GM23338 (cell line): ENCODE results near the gene SYMPK. TPM values are rescaled to one million over a fixed set of nuclear protein-coding genes. Genes with fewer than 3 reads are reported as not detected.

ENCODE experiments used
- ATAC-seq: fragments of 200-7000 bp; cut with Tn5 transposase; 3 replicates; pipeline ENCODE4 v1.9.1; 2020
- DNase-seq: peaks from one replicate; pipeline ENCODE4 v3.0.0-alpha.2; 2015; ENCODE audit warnings: low spot score
- H2AFZ ChIP-seq: fragments of 200-600 bp; sonication (generic); 2 replicates; pipeline ENCODE4 v1.8.0; 2016; ENCODE audit warnings: antibody characterized with exemption, mild to moderate bottlenecking, moderate library complexity
- H3F3A ChIP-seq: fragments of 200-600 bp; sonication (generic); replicated peaks from 2 replicates; pipeline ENCODE4 v1.8.0; 2017; ENCODE audit warnings: antibody characterized with exemption, mixed run types, low read depth
- H3K27ac ChIP-seq: fragments of 200-600 bp; sonication (generic); 2 replicates; pipeline ENCODE4 v1.6.1; 2016; ENCODE audit warnings: low read depth
- H3K27me3 ChIP-seq: fragments of 200-600 bp; sonication (generic); 2 replicates; pipeline ENCODE4 v1.8.0; 2016; ENCODE audit warnings: mild to moderate bottlenecking, mixed run types, moderate library complexity; ENCODE audit not compliant: insufficient read depth
- H3K36me3 ChIP-seq: fragments of 200-600 bp; sonication (generic); 2 replicates; pipeline ENCODE4 v1.8.0; 2016; ENCODE audit warnings: mild to moderate bottlenecking; ENCODE audit not compliant: insufficient read depth
- H3K4me1 ChIP-seq: fragments of 200-600 bp; sonication (generic); 2 replicates; pipeline ENCODE4 v1.8.0; 2016; ENCODE audit warnings: mild to moderate bottlenecking, moderate library complexity; ENCODE audit not compliant: insufficient read depth
- H3K4me2 ChIP-seq: fragments of 200-600 bp; sonication (generic); 2 replicates; pipeline ENCODE4 v1.7.1; 2017; ENCODE audit warnings: mixed run types
- H3K4me3 ChIP-seq: fragments of 200-600 bp; sonication (generic); 2 replicates; pipeline ENCODE4 v1.6.1; 2016; ENCODE audit warnings: mixed run types
- H3K79me2 ChIP-seq: fragments of 200-600 bp; sonication (generic); replicated peaks from 2 replicates; pipeline ENCODE4 v1.8.0; 2017; ENCODE audit warnings: mild to moderate bottlenecking; ENCODE audit not compliant: insufficient read depth
- H3K9me2 ChIP-seq: fragments of 200-600 bp; sonication (generic); 2 replicates; pipeline ENCODE4 v1.8.0; 2017; ENCODE audit not compliant: insufficient read depth
- H4K20me1 ChIP-seq: fragments of 200-600 bp; sonication (generic); replicated peaks from 2 replicates; pipeline ENCODE4 v1.8.0; 2017; ENCODE audit warnings: mild to moderate bottlenecking; ENCODE audit not compliant: insufficient read depth
- H3K27ac Mint-ChIP-seq: 2 replicates; pipeline ENCODE4 v1.8.0; 2020; ENCODE audit warnings: inconsistent platforms, mild to moderate bottlenecking, moderate library complexity, mixed read lengths
- H3K27me3 Mint-ChIP-seq: 3 replicates; pipeline ENCODE4 v1.8.0; 2022; ENCODE audit warnings: low read depth, mild to moderate bottlenecking, moderate library complexity, mixed read lengths, inconsistent platforms; ENCODE audit not compliant: insufficient read depth, poor library complexity
- H3K36me3 Mint-ChIP-seq: 3 replicates; pipeline ENCODE4 v1.8.0; 2021; ENCODE audit warnings: low read depth, mild to moderate bottlenecking, inconsistent platforms, moderate library complexity, mixed read lengths
- H3K4me1 Mint-ChIP-seq: 3 replicates; pipeline ENCODE4 v1.8.0; 2020; ENCODE audit warnings: mild to moderate bottlenecking, inconsistent platforms, mixed read lengths
- H3K4me3 Mint-ChIP-seq: 3 replicates; pipeline ENCODE4 v1.8.0; 2021; ENCODE audit warnings: moderate library complexity, mild to moderate bottlenecking, inconsistent platforms, mixed read lengths
- H3K9me3 Mint-ChIP-seq: 3 replicates; pipeline ENCODE4 v1.8.0; 2020; ENCODE audit warnings: moderate library complexity, mild to moderate bottlenecking, inconsistent platforms, mixed read lengths
- CREB1 ChIP-seq: fragments of 250-450 bp; sonication (Bioruptor Pico); IDR thresholded peaks from 2 replicates; pipeline ENCODE4 v1.5.0; 2020; ENCODE audit warnings: low read depth, mild to moderate bottlenecking, moderate library complexity
- EZH2 ChIP-seq: fragments of 200-600 bp; sonication (generic); IDR thresholded peaks from one replicate; pipeline ENCODE4 v1.8.0; 2017; ENCODE audit warnings: antibody characterized with exemption, mild to moderate bottlenecking, low read depth; ENCODE audit not compliant: unreplicated experiment
- JUNB ChIP-seq: IDR thresholded peaks from one replicate; pipeline ENCODE4 v1.6.1; 2016; ENCODE audit warnings: antibody characterized with exemption; ENCODE audit not compliant: unreplicated experiment
- NANOG ChIP-seq: IDR thresholded peaks from 2 replicates; pipeline ENCODE4 v1.6.1; 2016; ENCODE audit warnings: antibody characterized with exemption, borderline replicate concordance
- POLR2AphosphoS5 ChIP-seq: IDR thresholded peaks from 2 replicates; pipeline ENCODE4 v1.6.1; 2016; ENCODE audit warnings: antibody characterized with exemption, low read depth
- STAT1 ChIP-seq: IDR thresholded peaks from one replicate; pipeline ENCODE4 v1.6.1; 2016; ENCODE audit warnings: antibody characterized with exemption; ENCODE audit not compliant: unreplicated experiment
- ZNF331 ChIP-seq: fragments of 250-450 bp; sonication (Bioruptor Pico); IDR thresholded peaks from 2 replicates; pipeline ENCODE4 v1.5.0; 2020; ENCODE audit warnings: low read depth, mild to moderate bottlenecking, moderate library complexity
- polyA plus RNA-seq: library from polyadenylated mRNA; unstranded; fragments of >200 nt; fragmentation: Nextera tagmentation; extraction: Ambion mirVana; gene quantifications from 2 replicates; pipeline ENCODE4 v1.2.1, GENCODE V29; 2016
- total RNA-seq: library from RNA; depleted of rRNA; stranded (reverse); fragments of >200 nt; shearing (Covaris generic); gene quantifications from 2 replicates; pipeline ENCODE4 v1.2.3, GENCODE V29; 2014
- TF ChIP-seq, protein P1 (sequence below): fragments of 250-450 bp; sonication (Bioruptor Pico); IDR thresholded peaks from 2 replicates; pipeline ENCODE4 v1.5.0; 2020; ENCODE audit warnings: mild to moderate bottlenecking, moderate library complexity
- TF ChIP-seq, protein P2 (sequence below), 2 experiments: fragments of 200-600 bp in 1 of 2; sonication (generic) in 1 of 2; conservative IDR thresholded peaks; 2 replicates each; pipeline versions ENCODE4 v1.5.1 to v1.6.1; 2016 to 2017; ENCODE audit warnings: antibody characterized with exemption in 2 of 2, low read depth in 2 of 2, mild to moderate bottlenecking in 2 of 2, moderate library complexity in 1 of 2
- TF ChIP-seq, protein P3 (sequence below): IDR thresholded peaks from one replicate; pipeline ENCODE4 v1.6.1; 2018; ENCODE audit warnings: antibody characterized with exemption; ENCODE audit not compliant: unreplicated experiment

Gene SYMPK
- total and polyA plus RNA-seq, 2 experiments from 2014 or later = 36.8 to 82.1 TPM

DNA sequence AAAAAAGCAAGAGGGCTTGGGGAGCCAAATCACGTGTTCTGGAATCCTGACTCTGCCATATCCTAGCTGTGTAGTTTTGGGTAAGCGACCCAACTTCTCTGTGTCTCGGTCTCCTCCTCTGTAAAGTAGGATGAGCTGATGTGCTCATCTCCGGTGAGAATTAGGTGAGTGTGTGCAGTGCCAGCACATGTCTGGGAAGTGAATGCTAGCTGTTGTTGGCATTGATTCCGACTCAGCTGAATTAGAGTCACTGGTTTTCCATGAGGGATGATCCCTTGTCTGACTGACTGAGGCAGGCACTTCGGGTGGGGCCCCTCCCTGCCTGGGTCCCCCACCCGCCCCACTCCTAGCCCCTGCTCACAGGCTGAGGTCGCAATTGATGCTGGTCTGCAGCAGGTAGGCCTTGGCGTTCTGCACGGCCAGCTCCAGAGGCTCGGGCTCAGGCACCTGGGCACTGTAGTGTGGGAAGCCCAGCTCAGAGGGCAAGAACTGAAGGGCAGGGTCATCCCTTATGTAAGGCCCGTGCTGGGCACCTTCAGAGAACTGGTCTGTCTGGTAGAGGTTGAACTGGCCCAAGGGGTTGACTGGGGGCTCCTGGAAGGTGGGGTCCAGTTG lies 48.7 kb downstream of the SYMPK start (continued):
- TF ChIP-seq, protein P1, sequence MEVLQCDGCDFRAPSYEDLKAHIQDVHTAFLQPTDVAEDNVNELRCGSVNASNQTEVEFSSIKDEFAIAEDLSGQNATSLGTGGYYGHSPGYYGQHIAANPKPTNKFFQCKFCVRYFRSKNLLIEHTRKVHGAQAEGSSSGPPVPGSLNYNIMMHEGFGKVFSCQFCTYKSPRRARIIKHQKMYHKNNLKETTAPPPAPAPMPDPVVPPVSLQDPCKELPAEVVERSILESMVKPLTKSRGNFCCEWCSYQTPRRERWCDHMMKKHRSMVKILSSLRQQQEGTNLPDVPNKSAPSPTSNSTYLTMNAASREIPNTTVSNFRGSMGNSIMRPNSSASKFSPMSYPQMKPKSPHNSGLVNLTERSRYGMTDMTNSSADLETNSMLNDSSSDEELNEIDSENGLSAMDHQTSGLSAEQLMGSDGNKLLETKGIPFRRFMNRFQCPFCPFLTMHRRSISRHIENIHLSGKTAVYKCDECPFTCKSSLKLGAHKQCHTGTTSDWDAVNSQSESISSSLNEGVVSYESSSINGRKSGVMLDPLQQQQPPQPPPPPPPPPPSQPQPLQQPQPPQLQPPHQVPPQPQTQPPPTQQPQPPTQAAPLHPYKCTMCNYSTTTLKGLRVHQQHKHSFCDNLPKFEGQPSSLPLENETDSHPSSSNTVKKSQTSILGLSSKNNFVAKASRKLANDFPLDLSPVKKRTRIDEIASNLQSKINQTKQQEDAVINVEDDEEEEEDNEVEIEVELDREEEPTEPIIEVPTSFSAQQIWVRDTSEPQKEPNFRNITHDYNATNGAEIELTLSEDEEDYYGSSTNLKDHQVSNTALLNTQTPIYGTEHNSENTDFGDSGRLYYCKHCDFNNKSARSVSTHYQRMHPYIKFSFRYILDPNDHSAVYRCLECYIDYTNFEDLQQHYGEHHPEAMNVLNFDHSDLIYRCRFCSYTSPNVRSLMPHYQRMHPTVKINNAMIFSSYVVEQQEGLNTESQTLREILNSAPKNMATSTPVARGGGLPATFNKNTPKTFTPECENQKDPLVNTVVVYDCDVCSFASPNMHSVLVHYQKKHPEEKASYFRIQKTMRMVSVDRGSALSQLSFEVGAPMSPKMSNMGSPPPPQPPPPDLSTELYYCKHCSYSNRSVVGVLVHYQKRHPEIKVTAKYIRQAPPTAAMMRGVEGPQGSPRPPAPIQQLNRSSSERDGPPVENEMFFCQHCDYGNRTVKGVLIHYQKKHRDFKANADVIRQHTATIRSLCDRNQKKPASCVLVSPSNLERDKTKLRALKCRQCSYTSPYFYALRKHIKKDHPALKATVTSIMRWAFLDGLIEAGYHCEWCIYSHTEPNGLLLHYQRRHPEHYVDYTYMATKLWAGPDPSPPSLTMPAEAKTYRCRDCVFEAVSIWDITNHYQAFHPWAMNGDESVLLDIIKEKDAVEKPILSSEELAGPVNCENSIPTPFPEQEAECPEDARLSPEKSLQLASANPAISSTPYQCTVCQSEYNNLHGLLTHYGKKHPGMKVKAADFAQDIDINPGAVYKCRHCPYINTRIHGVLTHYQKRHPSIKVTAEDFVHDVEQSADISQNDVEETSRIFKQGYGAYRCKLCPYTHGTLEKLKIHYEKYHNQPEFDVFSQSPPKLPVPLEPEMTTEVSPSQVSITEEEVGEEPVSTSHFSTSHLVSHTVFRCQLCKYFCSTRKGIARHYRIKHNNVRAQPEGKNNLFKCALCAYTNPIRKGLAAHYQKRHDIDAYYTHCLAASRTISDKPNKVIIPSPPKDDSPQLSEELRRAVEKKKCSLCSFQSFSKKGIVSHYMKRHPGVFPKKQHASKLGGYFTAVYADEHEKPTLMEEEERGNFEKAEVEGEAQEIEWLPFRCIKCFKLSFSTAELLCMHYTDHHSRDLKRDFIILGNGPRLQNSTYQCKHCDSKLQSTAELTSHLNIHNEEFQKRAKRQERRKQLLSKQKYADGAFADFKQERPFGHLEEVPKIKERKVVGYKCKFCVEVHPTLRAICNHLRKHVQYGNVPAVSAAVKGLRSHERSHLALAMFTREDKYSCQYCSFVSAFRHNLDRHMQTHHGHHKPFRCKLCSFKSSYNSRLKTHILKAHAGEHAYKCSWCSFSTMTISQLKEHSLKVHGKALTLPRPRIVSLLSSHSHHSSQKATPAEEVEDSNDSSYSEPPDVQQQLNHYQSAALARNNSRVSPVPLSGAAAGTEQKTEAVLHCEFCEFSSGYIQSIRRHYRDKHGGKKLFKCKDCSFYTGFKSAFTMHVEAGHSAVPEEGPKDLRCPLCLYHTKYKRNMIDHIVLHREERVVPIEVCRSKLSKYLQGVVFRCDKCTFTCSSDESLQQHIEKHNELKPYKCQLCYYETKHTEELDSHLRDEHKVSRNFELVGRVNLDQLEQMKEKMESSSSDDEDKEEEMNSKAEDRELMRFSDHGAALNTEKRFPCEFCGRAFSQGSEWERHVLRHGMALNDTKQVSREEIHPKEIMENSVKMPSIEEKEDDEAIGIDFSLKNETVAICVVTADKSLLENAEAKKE (CRISPR knock-in tag) = no peak
- TF ChIP-seq, protein P2, sequence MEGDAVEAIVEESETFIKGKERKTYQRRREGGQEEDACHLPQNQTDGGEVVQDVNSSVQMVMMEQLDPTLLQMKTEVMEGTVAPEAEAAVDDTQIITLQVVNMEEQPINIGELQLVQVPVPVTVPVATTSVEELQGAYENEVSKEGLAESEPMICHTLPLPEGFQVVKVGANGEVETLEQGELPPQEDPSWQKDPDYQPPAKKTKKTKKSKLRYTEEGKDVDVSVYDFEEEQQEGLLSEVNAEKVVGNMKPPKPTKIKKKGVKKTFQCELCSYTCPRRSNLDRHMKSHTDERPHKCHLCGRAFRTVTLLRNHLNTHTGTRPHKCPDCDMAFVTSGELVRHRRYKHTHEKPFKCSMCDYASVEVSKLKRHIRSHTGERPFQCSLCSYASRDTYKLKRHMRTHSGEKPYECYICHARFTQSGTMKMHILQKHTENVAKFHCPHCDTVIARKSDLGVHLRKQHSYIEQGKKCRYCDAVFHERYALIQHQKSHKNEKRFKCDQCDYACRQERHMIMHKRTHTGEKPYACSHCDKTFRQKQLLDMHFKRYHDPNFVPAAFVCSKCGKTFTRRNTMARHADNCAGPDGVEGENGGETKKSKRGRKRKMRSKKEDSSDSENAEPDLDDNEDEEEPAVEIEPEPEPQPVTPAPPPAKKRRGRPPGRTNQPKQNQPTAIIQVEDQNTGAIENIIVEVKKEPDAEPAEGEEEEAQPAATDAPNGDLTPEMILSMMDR (conservative IDR thresholded peaks at IDR 0.05; ENCODE audit: low read depth in 2 of 2) = no peak
- no peak for TF ChIP-seq NANOG

DNA sequence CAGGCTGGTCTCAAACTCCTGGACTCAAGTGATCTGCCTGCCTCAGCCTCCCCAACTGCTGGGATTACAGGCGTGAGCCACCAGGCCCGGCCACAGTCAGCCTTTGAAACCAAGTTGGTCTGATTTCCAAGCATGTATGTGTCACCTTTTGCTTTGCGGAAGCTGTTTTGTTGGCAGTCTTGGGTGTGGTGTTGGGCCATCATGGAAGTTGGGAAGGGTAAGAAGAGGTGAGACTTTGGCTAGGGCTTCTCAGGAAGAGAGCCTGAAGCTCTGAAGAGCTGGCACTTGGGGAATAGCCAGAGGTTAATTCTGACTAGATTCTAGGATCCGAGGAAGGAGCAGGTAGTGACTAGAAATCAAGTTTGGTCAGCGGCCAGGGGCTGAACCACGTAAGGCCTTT lies 50.6 kb downstream of the SYMPK start:
- Mint-ChIP-seq H3K36me3 (peaks cover 5% of the 10 kb centered on the region; the same call in 2 of the 3 replicates), H3K4me1 (peaks cover 16% of the 10 kb centered on the region), H3K27ac (no peak overlapping the region), H3K27me3 (peaks cover 19% of the 10 kb centered on the region), H3K9me3 (no peaks in the 10 kb centered on the region), H3K4me3 (no peak overlapping the region; the same call in 2 of the 3 replicates)
- no peak overlapping the region for H3K4me2 ChIP-seq
- no peaks in the 10 kb centered on the region for H4K20me1 ChIP-seq
- no peak overlapping the region for H3K4me3 ChIP-seq
- DNase-seq (no peak), ATAC-seq (no peak)
- H3K79me2 ChIP-seq = no peaks in the 10 kb centered on the region
- H3F3A ChIP-seq = peaks cover 24% of the 10 kb centered on the region; the same call in 1 of the 2 replicates
- no peak overlapping the region for H2AFZ ChIP-seq
- H3K27me3 ChIP-seq = no peaks in the 10 kb centered on the region
- H3K27ac ChIP-seq = no peak overlapping the region
- peaks cover 16% of the 10 kb centered on the region for H3K4me1 ChIP-seq
- H3K36me3 ChIP-seq = no peaks in the 10 kb centered on the region
- H3K9me2 ChIP-seq = no peaks in the 10 kb centered on the region
- TF ChIP-seq NANOG = no peak
- TF ChIP-seq EZH2 = no peak
- no peak for TF ChIP-seq JUNB
- TF ChIP-seq, protein P2 (conservative IDR thresholded peaks at IDR 0.05; ENCODE audit: low read depth in 2 of 2) = no peak
- no peak for TF ChIP-seq POLR2AphosphoS5
- TF ChIP-seq ZNF331 (CRISPR knock-in tag) = no peak
- TF ChIP-seq CREB1 (CRISPR knock-in tag) = no peak
- TF ChIP-seq, protein P3, sequence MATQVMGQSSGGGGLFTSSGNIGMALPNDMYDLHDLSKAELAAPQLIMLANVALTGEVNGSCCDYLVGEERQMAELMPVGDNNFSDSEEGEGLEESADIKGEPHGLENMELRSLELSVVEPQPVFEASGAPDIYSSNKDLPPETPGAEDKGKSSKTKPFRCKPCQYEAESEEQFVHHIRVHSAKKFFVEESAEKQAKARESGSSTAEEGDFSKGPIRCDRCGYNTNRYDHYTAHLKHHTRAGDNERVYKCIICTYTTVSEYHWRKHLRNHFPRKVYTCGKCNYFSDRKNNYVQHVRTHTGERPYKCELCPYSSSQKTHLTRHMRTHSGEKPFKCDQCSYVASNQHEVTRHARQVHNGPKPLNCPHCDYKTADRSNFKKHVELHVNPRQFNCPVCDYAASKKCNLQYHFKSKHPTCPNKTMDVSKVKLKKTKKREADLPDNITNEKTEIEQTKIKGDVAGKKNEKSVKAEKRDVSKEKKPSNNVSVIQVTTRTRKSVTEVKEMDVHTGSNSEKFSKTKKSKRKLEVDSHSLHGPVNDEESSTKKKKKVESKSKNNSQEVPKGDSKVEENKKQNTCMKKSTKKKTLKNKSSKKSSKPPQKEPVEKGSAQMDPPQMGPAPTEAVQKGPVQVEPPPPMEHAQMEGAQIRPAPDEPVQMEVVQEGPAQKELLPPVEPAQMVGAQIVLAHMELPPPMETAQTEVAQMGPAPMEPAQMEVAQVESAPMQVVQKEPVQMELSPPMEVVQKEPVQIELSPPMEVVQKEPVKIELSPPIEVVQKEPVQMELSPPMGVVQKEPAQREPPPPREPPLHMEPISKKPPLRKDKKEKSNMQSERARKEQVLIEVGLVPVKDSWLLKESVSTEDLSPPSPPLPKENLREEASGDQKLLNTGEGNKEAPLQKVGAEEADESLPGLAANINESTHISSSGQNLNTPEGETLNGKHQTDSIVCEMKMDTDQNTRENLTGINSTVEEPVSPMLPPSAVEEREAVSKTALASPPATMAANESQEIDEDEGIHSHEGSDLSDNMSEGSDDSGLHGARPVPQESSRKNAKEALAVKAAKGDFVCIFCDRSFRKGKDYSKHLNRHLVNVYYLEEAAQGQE = no peak
- TF ChIP-seq STAT1 = no peak
